Activated CD4-positive, alpha-beta T cell treated with anti-CD3 and anti-CD28 coated beads, Interleukin-2, amount 50 U/mL, for 24 hours (primary cell): ENCODE measurements around the gene C10orf105.

Experiments used
- DNase-seq, 2 donors: peaks; one replicate each; pipeline ENCODE4 v3.0.0-alpha.2; 2020; ENCODE audit warnings: low read depth in 1 of 2, low spot score in 1 of 2

Gene C10orf105

GRCh38 chr10:71679425-71679824 lies 40.2 kb downstream of the C10orf105 start:
- DNase-seq: no peak

- no peak for DNase-seq
Measured at GRCh38 chr10:71678057-71678805, 41.3 kb downstream of the C10orf105 start.

- no peak for DNase-seq
Measured at GRCh38 chr10:71677261-71677660, 42.3 kb downstream of the C10orf105 start.

- no peak for DNase-seq
Measured at GRCh38 chr10:71675295-71675970, 44.1 kb downstream of the C10orf105 start.

GRCh38 chr10:71671994-71672946 lies 47.3 kb downstream of the C10orf105 start:
- DNase-seq: no peak

- no peak for DNase-seq
Measured at GRCh38 chr10:71667387-71667752, 52.2 kb downstream of the C10orf105 start.

GRCh38 chr10:71666639-71667386 lies 52.8 kb downstream of the C10orf105 start:
- no peak for DNase-seq

GRCh38 chr10:71665456-71665855 lies 54.1 kb downstream of the C10orf105 start:
- DNase-seq: no peak

GRCh38 chr10:71664585-71664984 lies 55.0 kb downstream of the C10orf105 start:
- no peak for DNase-seq

- no peak for DNase-seq
Measured at GRCh38 chr10:71663311-71663710, 56.3 kb downstream of the C10orf105 start.

- DNase-seq: no peak
Measured at GRCh38 chr10:71661779-71662336, 57.7 kb downstream of the C10orf105 start.
